DOHH2 (cell line): Measurements from ENCODE around the gene DMD.

Experiments
- CTCF ChIP-seq: fragments of 200-600 bp; sonication (generic); IDR thresholded peaks from one replicate; pipeline ENCODE4 v1.5.1; 2014; ENCODE audit warnings: antibody characterized with exemption, mild to moderate bottlenecking, low read depth, low read length; ENCODE audit not compliant: poor library complexity, severe bottlenecking
- EZH2phosphoT487 ChIP-seq: fragments of 200-600 bp; sonication (generic); IDR thresholded peaks from 2 replicates; pipeline ENCODE4 v1.6.1; 2017; ENCODE audit warnings: borderline replicate concordance, mild to moderate bottlenecking, antibody characterized with exemption, low read length, moderate library complexity, mixed read lengths

- TF ChIP-seq CTCF, result no peak
- TF ChIP-seq EZH2phosphoT487, result no peak
Measured at GRCh38 chrX:33086886-33087285, 124.5 kb downstream of the DMD start.
